Measurements from ENCODE around the gene DPP3. TPM values are rescaled to one million over a fixed set of nuclear protein-coding genes. Genes with fewer than 3 reads are reported as not detected.

Gene DPP3
- total and polyA plus RNA-seq, 2 of the 4 experiments (the other 2 are of a cell fraction) = 51.8 to 66.3 TPM

- peak within 1 kb of the TSS; percentile 79 for H3K14ac ChIP-seq (replicated peaks; ENCODE audit: low read depth, low read length)
- intact Hi-C loops (cut with micrococcal nuclease) = loop anchor here (1.0 kb wide), 1 partner anchor 211 kb away; the partner anchor contains the start of gene RBM4B
- 0% methylated on average over 22 of the region's 63 CpGs; no CpG with 5 or more reads in 1 of the 2 experiments for WGBS, 2 experiments (ENCODE audit: extremely low coverage in 2 of 2, insufficient read length in 1 of 2)
These were observed 13.8 kb upstream of the DPP3 start, which contains the start of gene PELI3 for GRCh38 chr11:66466225-66467033. PELI3 (plus strand) TSS chr11:66466905; CDS start chr11:66468129, 1,224 bp downstream.

More at GRCh38 chr11:66466225-66467033, 13.8 kb upstream of the DPP3 start, which contains the start of gene PELI3:
- BruUV-seq (replicated peaks) = no TSS peak
- peak within 1 kb of the TSS; percentile 63 to 87; a peak in 3 of 4 replicates for H4K8ac ChIP-seq (ENCODE audit: low read depth in 2 of 2, low read length in 2 of 2)
- peak within 1 kb of the TSS; percentile 79 for H3K9ac ChIP-seq (ENCODE audit: low read depth, low read length)
- peak within 1 kb of the TSS; percentile 33; the same call in 1 of the 2 replicates for H4K91ac ChIP-seq (ENCODE audit: insufficient read depth, low read depth, low read length)
- no peak for TF ChIP-seq BHLHE40 (IDR thresholded peaks at IDR 0.05; ENCODE audit: low read depth, low read length)
- TF ChIP-seq ELK1 (IDR thresholded peaks at IDR 0.05; ENCODE audit: borderline replicate concordance, low read depth, low read length) = no peak
- TF ChIP-seq FOS (IDR thresholded peaks at IDR 0.05; ENCODE audit: low read depth, low read length) = no peak
- peak; percentile 44; the same call in 1 of the 2 replicates for TF ChIP-seq USF2 (IDR thresholded peaks at IDR 0.05; ENCODE audit: low read depth, low read length)
- peak; percentile 12; the same call in 1 of the 2 replicates for TF ChIP-seq MAZ (IDR thresholded peaks at IDR 0.05; ENCODE audit: borderline replicate concordance, low read depth, low read length)
- peak; percentile 56 for TF ChIP-seq POLR2A (IDR thresholded peaks at IDR 0.05; ENCODE audit: low read depth, low read length)
- TF ChIP-seq RAD21 (IDR thresholded peaks at IDR 0.05; ENCODE audit: low read length) = no peak
- no peak for TF ChIP-seq MXI1 (IDR thresholded peaks at IDR 0.05; ENCODE audit: borderline replicate concordance, low read depth, low read length)
- peak within 1 kb of the TSS; percentile 50; the same call in 1 of the 2 replicates for H3K18ac ChIP-seq (ENCODE audit: low read depth, low read length)
- H3K4ac ChIP-seq (ENCODE audit: low read depth, low read length) = peak within 1 kb of the TSS; percentile 61
- peak within 1 kb of the TSS; percentile 36 for H2BK5ac ChIP-seq (ENCODE audit: low read depth, low read length, poor library complexity, severe bottlenecking)
- H2BK20ac ChIP-seq (ENCODE audit: low read depth, low read length) = no peak within 1 kb of the TSS
- peak within 1 kb of the TSS; percentile 60 for H4K5ac ChIP-seq (ENCODE audit: low read depth, low read length)
- peak within 1 kb of the TSS; percentile 87 for H3K23ac ChIP-seq (ENCODE audit: low read depth, low read length)
- dilution Hi-C loops (cut with HindIII; ENCODE audit: low sequenced_read_pairs, unreplicated experiment) = no loop called here
- POLR2A ChIA-PET (ENCODE audit: unreplicated experiment) = interaction anchor here (0.6 to 1.1 kb wide), 3 partner anchors 14 to 1452 kb away, joined by 3 to 16 read pairs (median 3); partner anchors contain the start of genes ACTN3 and DPP3
- CTCF ChIA-PET = interaction anchor here (0.6 to 1.0 kb wide), 5 partner anchors 12 to 173 kb away, joined by 3 to 7 read pairs (median 3); partner anchors contain the start of genes DPP3 and MRPL11
- no peaks in the 10 kb centered on the region; the same call in 1 of the 2 replicates for H4K20me1 ChIP-seq (ENCODE audit: insufficient read depth, low read length)
- H2BK15ac ChIP-seq (ENCODE audit: low read depth, low read length) = no peak within 1 kb of the TSS
- peak within 1 kb of the TSS; percentile 96 for H2AK9ac ChIP-seq (replicated peaks; ENCODE audit: low read depth, low read length, poor library complexity)
- peaks cover 20 to 27% of the 10 kb centered on the region in 2 experiments for H3K79me1 ChIP-seq (ENCODE audit: low read depth in 1 of 2, low read length in 2 of 2)
- H3K27ac ChIP-seq (ENCODE audit: insufficient read depth, low read length) = peak within 1 kb of the TSS; percentile 66
- peaks cover 8% of the 10 kb centered on the region for H3K9me1 ChIP-seq (ENCODE audit: insufficient read depth, low read length)
- no peak within 1 kb of the TSS for H3K56ac ChIP-seq (ENCODE audit: extremely low read depth, insufficient read depth, low read length)
- H3K36me3 ChIP-seq (ENCODE audit: control insufficient read depth, insufficient read depth, low read length) = peaks cover 8% of the 10 kb centered on the region; the same call in 1 of the 2 replicates
- H2AK5ac ChIP-seq (ENCODE audit: low read depth, low read length) = peak within 1 kb of the TSS; percentile 53; the same call in 1 of the 2 replicates
- no peaks in the 10 kb centered on the region for H3K9me3 ChIP-seq (ENCODE audit: control insufficient read depth, insufficient read depth, low read length)
- in situ Hi-C loops (cut with MboI; ENCODE audit: low sequenced_read_pairs) = no loop called here
- ATAC-seq (ENCODE audit: low read depth) = peak; percentile 96
- peak within 1 kb of the TSS; percentile 71 for H3K4me3 ChIP-seq (ENCODE audit: insufficient read depth, low read depth, low read length)
- H3K4me1 ChIP-seq (ENCODE audit: control insufficient read depth, insufficient read depth, low read length) = peaks cover 8% of the 10 kb centered on the region; the same call in 1 of the 2 replicates
- DNase-seq = peak; percentile 88
- H3K27me3 ChIP-seq (ENCODE audit: control insufficient read depth, insufficient read depth, low read length) = no peaks in the 10 kb centered on the region
- peak within 1 kb of the TSS; percentile 97 for H2AFZ ChIP-seq (replicated peaks; ENCODE audit: low read length, poor library complexity)
- H3K4me2 ChIP-seq (ENCODE audit: low read depth, low read length) = peak within 1 kb of the TSS; percentile 92
- peak within 1 kb of the TSS; percentile 28; the same call in 1 of the 2 replicates for H2BK120ac ChIP-seq (ENCODE audit: low read depth, low read length)

All from IMR-90 (cell line).